Sigmoid colon (tissue), 7 donors: ENCODE results near the gene SKAP1. TPM values are rescaled to one million over a fixed set of nuclear protein-coding genes. Genes with fewer than 3 reads are reported as not detected.

Source experiments
- DNase-seq: peaks from one replicate; pipeline ENCODE4 v3.0.0-alpha.2; 2019
- H3K27ac ChIP-seq, 4 donors: fragments of 200-600 bp; sonication (generic); one replicate each; pipeline ENCODE4 v1.5.1; 2016 to 2019; ENCODE audit warnings: mild to moderate bottlenecking in 1 of 4
- H3K27me3 ChIP-seq, 3 donors: fragments of 200-600 bp; sonication (generic); one replicate each; pipeline ENCODE4 v1.5.1; 2019; ENCODE audit warnings: mild to moderate bottlenecking in 1 of 3
- H3K36me3 ChIP-seq, 4 donors: fragments of 200-600 bp; sonication (generic); one replicate each; pipeline ENCODE4 v1.5.1; 2016 to 2019
- H3K4me1 ChIP-seq, 4 donors: fragments of 200-600 bp; sonication (generic); one replicate each; pipeline ENCODE4 v1.5.1; 2017 to 2019
- H3K4me3 ChIP-seq, 4 donors: fragments of 200-600 bp; sonication (generic); one replicate each; pipeline ENCODE4 v1.5.1; 2017 to 2019; ENCODE audit warnings: mild to moderate bottlenecking in 2 of 4, moderate library complexity in 1 of 4
- H3K9me3 ChIP-seq, 4 donors: fragments of 200-600 bp in 3 of 4; sonication (generic) in 3 of 4; one replicate each; pipeline versions ENCODE4 v1.5.1 to v1.6.1; 2013 to 2019
- EP300 ChIP-seq, 4 donors: sonication (generic); formaldehyde crosslinking; IDR thresholded peaks; one replicate each; pipeline ENCODE4 v1.6.1; 2017; ENCODE audit warnings: antibody characterized with exemption in 4 of 4
- POLR2A ChIP-seq, 2 donors: fragments of 450-650 bp; IDR thresholded peaks; one replicate each; pipeline ENCODE4 v1.6.1; 2016; ENCODE audit warnings: antibody characterized with exemption in 2 of 2, mild to moderate bottlenecking in 2 of 2, moderate library complexity in 2 of 2
- POLR2AphosphoS5 ChIP-seq, 4 donors: sonication (generic); formaldehyde crosslinking; IDR thresholded peaks; one replicate each; pipeline ENCODE4 v1.6.1; 2017; ENCODE audit warnings: antibody characterized with exemption in 4 of 4
- WGBS, 2 donors: extraction: QIAGEN DNeasy Blood & Tissue Kit; methylation state at CpG; one replicate each; pipeline ENCODE4 v1.1.7; 2013; 5-methylcytosine and 5-hydroxymethylcytosine counted together
- intact Hi-C: fragments of 100-400 bp; cut with DNase I; formaldehyde crosslinking; loops from one replicate; pipeline ENCODE4 v1.15.1; 2023
- polyA plus RNA-seq, 3 donors: library from polyadenylated mRNA; stranded (reverse); fragments of 200-250 nt; gene quantifications; one replicate each; pipeline ENCODE4 v1.2.3, GENCODE V29; 2013
- total RNA-seq, 4 donors: library from RNA; depleted of rRNA; stranded (reverse); fragments of >200 nt; gene quantifications; one replicate each; pipeline ENCODE4 v1.1.0, GENCODE V29; 2016
- TF ChIP-seq, protein P1 (sequence below), 4 experiments: fragments of 450-650 bp in 3 of 4; fragments of 200-600 bp in 1 of 4; IDR thresholded peaks; one replicate each; pipeline ENCODE4 v1.5.1; 2016 to 2019; ENCODE audit warnings: antibody characterized with exemption in 4 of 4, mild to moderate bottlenecking in 3 of 4, moderate library complexity in 2 of 4
- donor health status: healthy with polysubstance abuse.
- donor health status: Bipolar disorder and iron deficiency.
- donor health status: healthy.

The SKAP1 gene
- total and polyA plus RNA-seq, 7 donors = 0.36 to 10.3 (median 1.4) TPM; not detected in 1

DNA sequence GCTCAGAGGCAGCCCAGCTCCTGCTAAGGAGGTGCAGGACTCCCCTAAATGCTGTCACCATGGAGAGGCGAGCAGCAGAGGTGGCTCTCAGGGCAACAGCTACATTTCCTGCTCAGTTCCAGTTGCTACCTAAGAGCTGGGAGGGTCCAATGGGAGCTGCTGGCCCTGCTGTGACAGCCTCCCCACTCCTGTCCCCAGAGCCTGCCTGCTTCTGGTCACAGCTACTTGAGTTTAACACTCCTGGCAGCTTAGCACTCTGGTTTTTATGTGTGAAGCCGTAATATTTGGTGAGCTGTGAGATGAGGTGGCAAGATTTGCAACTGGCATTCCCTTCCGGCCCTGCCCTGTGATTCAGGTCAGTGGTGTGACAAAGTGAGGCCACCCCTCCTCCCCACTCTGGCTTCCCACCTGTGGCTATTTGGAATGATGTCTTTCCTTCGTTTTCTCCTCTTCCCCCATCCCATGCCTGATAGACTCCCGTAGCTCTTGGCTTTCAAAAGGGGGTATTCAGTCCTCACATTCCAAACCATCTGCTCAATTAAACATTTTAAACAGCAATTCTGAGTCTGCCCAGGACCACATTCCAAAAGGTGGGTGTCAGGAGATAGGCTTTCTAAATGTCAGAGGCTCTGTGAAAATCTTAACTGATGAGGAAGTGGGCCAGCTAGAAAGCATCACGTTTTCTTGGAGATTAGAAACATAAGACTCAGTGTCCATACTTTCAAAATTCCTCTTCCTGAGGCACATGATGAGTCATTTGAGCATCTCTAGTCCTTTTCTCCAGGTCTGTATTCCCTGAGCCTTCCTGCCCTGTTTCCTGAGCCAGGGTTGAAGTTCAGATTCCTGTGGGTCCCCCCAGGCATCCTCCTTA is 42.6 kb upstream of the SKAP1 start:
- no peaks in the 10 kb centered on the region for H3K9me3 ChIP-seq
- H3K36me3 ChIP-seq = no peaks in the 10 kb centered on the region
- H3K27me3 ChIP-seq = no peaks in the 10 kb centered on the region
- TF ChIP-seq, protein P1, sequence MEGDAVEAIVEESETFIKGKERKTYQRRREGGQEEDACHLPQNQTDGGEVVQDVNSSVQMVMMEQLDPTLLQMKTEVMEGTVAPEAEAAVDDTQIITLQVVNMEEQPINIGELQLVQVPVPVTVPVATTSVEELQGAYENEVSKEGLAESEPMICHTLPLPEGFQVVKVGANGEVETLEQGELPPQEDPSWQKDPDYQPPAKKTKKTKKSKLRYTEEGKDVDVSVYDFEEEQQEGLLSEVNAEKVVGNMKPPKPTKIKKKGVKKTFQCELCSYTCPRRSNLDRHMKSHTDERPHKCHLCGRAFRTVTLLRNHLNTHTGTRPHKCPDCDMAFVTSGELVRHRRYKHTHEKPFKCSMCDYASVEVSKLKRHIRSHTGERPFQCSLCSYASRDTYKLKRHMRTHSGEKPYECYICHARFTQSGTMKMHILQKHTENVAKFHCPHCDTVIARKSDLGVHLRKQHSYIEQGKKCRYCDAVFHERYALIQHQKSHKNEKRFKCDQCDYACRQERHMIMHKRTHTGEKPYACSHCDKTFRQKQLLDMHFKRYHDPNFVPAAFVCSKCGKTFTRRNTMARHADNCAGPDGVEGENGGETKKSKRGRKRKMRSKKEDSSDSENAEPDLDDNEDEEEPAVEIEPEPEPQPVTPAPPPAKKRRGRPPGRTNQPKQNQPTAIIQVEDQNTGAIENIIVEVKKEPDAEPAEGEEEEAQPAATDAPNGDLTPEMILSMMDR (IDR thresholded peaks at IDR 0.05) = no peak
- TF ChIP-seq EP300 (IDR thresholded peaks at IDR 0.05) (no peak), POLR2A (IDR thresholded peaks at IDR 0.05) (no peak), POLR2AphosphoS5 (IDR thresholded peaks at IDR 0.05) (no peak)
- no peaks in the 10 kb centered on the region for H3K4me1 ChIP-seq
- no peak overlapping the region for H3K27ac ChIP-seq
- intact Hi-C loops = no loop called here
- 80 to 84% methylated on average over 6 of the region's 6 CpGs for WGBS, 2 donors
- H3K4me3 ChIP-seq = no peak overlapping the region
- no peak for DNase-seq

GRCh38 chr17:48471817-48472410 is 41.9 kb upstream of the SKAP1 start:
- no peaks in the 10 kb centered on the region for H3K36me3 ChIP-seq
- no peak overlapping the region for H3K27ac ChIP-seq
- no peak overlapping the region for H3K4me3 ChIP-seq
- DNase-seq = no peak
- no peaks in the 10 kb centered on the region for H3K9me3 ChIP-seq
- no peaks in the 10 kb centered on the region for H3K4me1 ChIP-seq
- intact Hi-C loops = no loop called here
- TF ChIP-seq POLR2A (IDR thresholded peaks at IDR 0.05) (no peak), EP300 (IDR thresholded peaks at IDR 0.05) (no peak), POLR2AphosphoS5 (IDR thresholded peaks at IDR 0.05) (no peak)
- TF ChIP-seq, protein P1 (IDR thresholded peaks at IDR 0.05) = no peak
- peaks cover 0 to under 1% (median 0%) of the 10 kb centered on the region in 3 donors for H3K27me3 ChIP-seq
- WGBS, 2 donors = 82 to 86% methylated on average over 8 of the region's 8 CpGs

- Histone ChIP-seq H3K4me3 (no peak overlapping the region), H3K9me3 (no peaks in the 10 kb centered on the region), H3K36me3 (no peaks in the 10 kb centered on the region), H3K4me1 (no peaks in the 10 kb centered on the region), H3K27ac (no peak overlapping the region), H3K27me3 (peaks cover 0 to 6% (median 0%) of the 10 kb centered on the region in 3 donors)
- TF ChIP-seq, protein P1 (IDR thresholded peaks at IDR 0.05) = no peak
- TF ChIP-seq EP300 (IDR thresholded peaks at IDR 0.05) (no peak), POLR2AphosphoS5 (IDR thresholded peaks at IDR 0.05) (no peak), POLR2A (IDR thresholded peaks at IDR 0.05) (no peak)
- intact Hi-C loops = no loop called here
- no peak for DNase-seq
- WGBS, 2 donors = 38 to 56% methylated on average over 6 of the region's 6 CpGs
Measured at GRCh38 chr17:48470388-48471034, 40.5 kb upstream of the SKAP1 start.

DNA sequence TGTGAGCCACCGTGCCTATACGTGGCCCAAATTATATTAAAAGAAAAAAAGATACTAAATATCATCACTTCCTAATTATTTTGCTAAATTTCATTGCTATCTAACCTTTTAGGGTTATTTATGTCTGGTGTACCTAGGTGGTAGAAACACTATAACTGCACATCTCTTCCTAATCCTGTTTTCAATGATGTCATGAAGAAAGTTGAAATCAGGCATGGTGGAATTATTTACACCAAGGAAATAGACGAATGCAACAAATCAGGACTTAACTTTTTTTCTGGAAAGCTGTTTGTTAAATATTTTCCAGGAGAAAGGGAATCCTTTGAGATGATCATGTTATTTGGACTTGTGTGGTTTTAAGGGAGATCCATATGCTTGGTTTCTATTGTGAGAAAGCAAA is 39.2 kb upstream of the SKAP1 start:
- WGBS, 2 donors = 78 to 96% methylated on average over 3 of the region's 3 CpGs
- Histone ChIP-seq H3K27ac (no peak overlapping the region), H3K9me3 (no peaks in the 10 kb centered on the region), H3K36me3 (no peaks in the 10 kb centered on the region), H3K4me1 (no peaks in the 10 kb centered on the region), H3K4me3 (no peak overlapping the region), H3K27me3 (peaks cover 0 to 6% (median 0%) of the 10 kb centered on the region in 3 donors)
- DNase-seq = no peak
- intact Hi-C loops = no loop called here
- no peak for TF ChIP-seq POLR2AphosphoS5 (IDR thresholded peaks at IDR 0.05)
- TF ChIP-seq, protein P1 (IDR thresholded peaks at IDR 0.05) = no peak
- no peak for TF ChIP-seq POLR2A (IDR thresholded peaks at IDR 0.05)
